Breast epithelium (tissue), 4 donors: Measurements from ENCODE around the gene IMP3. TPM values are rescaled to one million over a fixed set of nuclear protein-coding genes. Genes with fewer than 3 reads are reported as not detected.
"Not testable (repeated sequence)": the region's sequence is repeated elsewhere in the genome, so short reads cannot be mapped to it uniquely, and the experiment has no call there.

Experiments
- DNase-seq, 2 donors: peaks; one replicate each; pipeline ENCODE4 v3.0.0-alpha.2; 2019; ENCODE audit warnings: low spot score in 2 of 2
- H3K27ac ChIP-seq, 2 donors: fragments of 200-600 bp; sonication (generic) in 1 of 2; one replicate each; pipeline ENCODE4 v1.5.1; 2016 to 2019; ENCODE audit warnings: mild to moderate bottlenecking in 1 of 2
- H3K27me3 ChIP-seq, 2 donors: fragments of 200-600 bp; sonication (generic) in 1 of 2; one replicate each; pipeline versions ENCODE4 v1.5.1 to v1.6.0; 2017 to 2019; ENCODE audit warnings: control low read depth in 1 of 2, mild to moderate bottlenecking in 1 of 2
- H3K36me3 ChIP-seq: fragments of 200-600 bp; one replicate; pipeline ENCODE4 v1.5.1; 2019
- H3K4me1 ChIP-seq, 2 donors: fragments of 200-600 bp; sonication (generic); one replicate each; pipeline ENCODE4 v1.5.1; 2016 to 2019; ENCODE audit warnings: control low read depth in 1 of 2
- H3K4me3 ChIP-seq, 3 donors: fragments of 200-600 bp; sonication (generic); 1 replicate in 2 of 3; 2 replicates in 1 of 3; pipeline ENCODE4 v1.5.1; 2016 to 2019; ENCODE audit warnings: mild to moderate bottlenecking in 3 of 3, moderate library complexity in 2 of 3
- H3K9me3 ChIP-seq, 2 donors: fragments of 200-600 bp; sonication (generic) in 1 of 2; one replicate each; pipeline ENCODE4 v1.5.1; 2016 to 2019; ENCODE audit warnings: control low read depth in 1 of 2
- CTCF ChIP-seq, 3 donors: fragments of 450-650 bp; IDR thresholded peaks; one replicate each; pipeline ENCODE4 v1.5.1; 2016 to 2017; ENCODE audit warnings: antibody characterized with exemption in 3 of 3, mild to moderate bottlenecking in 3 of 3, moderate library complexity in 3 of 3
- POLR2A ChIP-seq: fragments of 450-650 bp; IDR thresholded peaks from one replicate; pipeline ENCODE4 v1.6.1; 2016; ENCODE audit warnings: antibody characterized with exemption, mild to moderate bottlenecking, moderate library complexity
- POLR2AphosphoS5 ChIP-seq, 3 donors: sonication (generic); formaldehyde crosslinking; IDR thresholded peaks; one replicate each; pipeline ENCODE4 v1.6.1; 2017; ENCODE audit warnings: antibody characterized with exemption in 3 of 3
- intact Hi-C: fragments of 100-400 bp; cut with DNase I; formaldehyde crosslinking; loops from one replicate; pipeline ENCODE4 v1.15.1; 2023; ENCODE audit warnings: low total_unique reads
- total RNA-seq, 3 donors: library from RNA; depleted of rRNA; stranded (reverse); fragments of >200 nt; gene quantifications; one replicate each; pipeline ENCODE4 v1.1.0, GENCODE V29; 2016

The IMP3 gene
- total RNA-seq, result 100 to 1,000 TPM; 144 to 194 (median 175) TPM

DNA sequence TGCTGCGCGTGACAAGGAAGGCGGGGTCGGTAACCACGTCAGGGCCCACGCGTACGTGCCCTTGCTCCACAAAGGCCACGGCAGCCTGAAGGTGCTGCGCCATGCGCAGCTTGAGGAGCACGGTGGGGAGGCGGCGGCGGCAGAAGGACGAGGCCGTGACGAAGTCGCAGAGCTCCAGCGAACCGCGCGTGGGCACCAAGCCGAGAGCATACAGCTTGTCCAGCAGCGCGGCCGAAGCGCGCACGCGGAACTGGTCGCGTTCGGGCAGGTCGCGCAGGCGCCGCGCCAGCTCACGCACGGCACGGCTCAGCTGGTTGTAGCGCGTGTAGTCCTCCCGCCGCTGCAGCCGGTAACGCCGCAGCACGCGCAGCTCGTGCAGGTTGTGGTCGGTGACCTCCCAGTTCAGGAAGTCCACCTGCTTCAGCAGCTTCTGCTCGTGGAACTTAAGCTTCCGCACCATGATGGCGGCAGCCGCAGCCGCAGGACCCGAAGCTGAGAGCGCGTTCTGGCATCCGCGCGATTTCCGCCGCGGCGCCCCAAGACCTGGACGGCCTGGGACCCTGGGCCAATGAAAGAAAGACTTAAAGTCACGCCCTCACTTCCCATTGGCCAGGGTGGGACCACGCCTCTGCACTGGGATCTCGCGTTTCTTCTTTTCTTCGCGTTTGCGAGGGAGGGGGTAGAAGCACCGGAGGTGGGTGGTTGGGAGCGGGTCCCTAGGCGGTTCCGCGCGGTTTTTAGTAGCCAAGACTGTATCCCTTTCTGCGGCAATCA is at the start of gene IMP3:
Gene IMP3, minus strand, starts transcription at position 516 of the 774 bp plus-strand sequence. Its CDS starts 56 bp downstream, at position 460.
- intact Hi-C loops, result no loop called here
- peaks cover 0 to 13% of the 10 kb centered on the region in 2 donors for H3K4me1 ChIP-seq
- peak; percentile 94 to 96 for DNase-seq
- TF ChIP-seq POLR2A (peak; percentile 84), CTCF (IDR thresholded peaks at IDR 0.05) (peak in 1 of 3 donors; percentile 13), POLR2AphosphoS5 (IDR thresholded peaks at IDR 0.05) (peak; percentile 91 to 96 (median 95))
- no peaks in the 10 kb centered on the region for H3K36me3 ChIP-seq
- H3K9me3 ChIP-seq, result no peaks in the 10 kb centered on the region
- H3K4me3 ChIP-seq, result peak within 1 kb of the TSS; percentile 83 to 96 (median 83)
- no peaks in the 10 kb centered on the region for H3K27me3 ChIP-seq
- peak within 1 kb of the TSS; percentile 87 to 94 for H3K27ac ChIP-seq

- H3K27ac ChIP-seq, H3K4me1 ChIP-seq, H3K9me3 ChIP-seq, intact Hi-C loops, H3K36me3 ChIP-seq, DNase-seq, H3K4me3 ChIP-seq, H3K27me3 ChIP-seq: not testable (repeated sequence)
Measured at GRCh38 chr15:75689429-75689828, 49.4 kb upstream of the IMP3 start.

- TF ChIP-seq POLR2AphosphoS5 (IDR thresholded peaks at IDR 0.05) (no peak), CTCF (IDR thresholded peaks at IDR 0.05) (no peak)
- H3K9me3 ChIP-seq, result no peaks in the 10 kb centered on the region
- H3K27me3 ChIP-seq, result no peaks in the 10 kb centered on the region
- H3K4me3 ChIP-seq, result no peak overlapping the region
- DNase-seq, result no peak
- H3K27ac ChIP-seq, result no peak overlapping the region
- no peaks in the 10 kb centered on the region for H3K36me3 ChIP-seq
- no peaks in the 10 kb centered on the region for H3K4me1 ChIP-seq
- intact Hi-C loops, result no loop called here
Measured at GRCh38 chr15:75688831-75689230, 48.8 kb upstream of the IMP3 start.

GRCh38 chr15:75688278-75688557 is 48.2 kb upstream of the IMP3 start:
- TF ChIP-seq CTCF (IDR thresholded peaks at IDR 0.05) (no peak), POLR2AphosphoS5 (IDR thresholded peaks at IDR 0.05) (no peak), POLR2A (no peak)
- no peak overlapping the region for H3K4me3 ChIP-seq
- no peaks in the 10 kb centered on the region for H3K36me3 ChIP-seq
- no peak overlapping the region for H3K27ac ChIP-seq
- H3K9me3 ChIP-seq, result no peaks in the 10 kb centered on the region
- intact Hi-C loops, result no loop called here
- H3K4me1 ChIP-seq, result peaks cover 0 to 4% of the 10 kb centered on the region in 2 donors
- DNase-seq, result no peak
- no peaks in the 10 kb centered on the region for H3K27me3 ChIP-seq

DNA sequence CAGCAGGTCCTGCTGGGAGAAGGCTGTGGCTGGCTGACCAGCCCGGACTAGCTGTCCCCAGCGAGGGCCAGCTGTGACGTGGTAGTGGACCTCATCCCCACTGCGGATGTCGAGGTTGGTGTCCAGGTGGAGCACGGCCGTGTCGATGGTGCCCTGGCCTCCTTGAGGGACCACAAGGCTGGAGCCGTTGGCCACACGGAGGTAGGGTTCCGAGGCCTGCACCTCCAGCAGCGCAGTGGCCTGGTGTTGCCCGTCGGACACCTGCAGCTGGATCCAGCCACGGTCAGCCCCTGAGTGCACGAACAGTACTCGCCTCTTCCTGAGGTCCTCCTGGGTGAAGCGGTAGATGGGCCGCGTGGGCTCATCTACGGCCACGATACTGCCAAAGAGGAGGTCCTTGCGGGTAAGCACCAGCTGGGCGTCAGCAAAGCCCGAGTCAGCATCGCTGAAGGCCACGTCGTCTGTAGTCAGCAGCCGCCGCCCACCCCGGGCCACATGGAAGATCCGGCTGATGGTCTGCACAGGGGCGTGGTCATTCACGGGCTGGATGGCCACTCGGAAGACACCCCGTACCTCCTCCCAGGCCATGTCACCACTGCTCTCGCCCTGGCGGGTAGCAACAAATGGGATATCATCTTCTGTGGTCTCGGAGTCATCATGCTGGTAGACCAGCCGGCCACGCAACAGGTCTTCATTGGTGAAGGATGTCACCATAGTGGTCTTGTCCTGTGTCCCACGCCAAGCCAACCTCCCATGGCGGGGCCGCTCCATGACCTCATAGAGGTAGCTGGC is 47.7 kb upstream of the IMP3 start:
- no peak for DNase-seq
- no peak for TF ChIP-seq POLR2A
- H3K4me3 ChIP-seq, result no peak overlapping the region
- no peaks in the 10 kb centered on the region for H3K27me3 ChIP-seq
- intact Hi-C loops, result no loop called here
- H3K27ac ChIP-seq, result no peak overlapping the region
- peaks cover 0 to 4% of the 10 kb centered on the region in 2 donors for H3K4me1 ChIP-seq
- no peaks in the 10 kb centered on the region for H3K36me3 ChIP-seq
- H3K9me3 ChIP-seq, result no peaks in the 10 kb centered on the region

DNA sequence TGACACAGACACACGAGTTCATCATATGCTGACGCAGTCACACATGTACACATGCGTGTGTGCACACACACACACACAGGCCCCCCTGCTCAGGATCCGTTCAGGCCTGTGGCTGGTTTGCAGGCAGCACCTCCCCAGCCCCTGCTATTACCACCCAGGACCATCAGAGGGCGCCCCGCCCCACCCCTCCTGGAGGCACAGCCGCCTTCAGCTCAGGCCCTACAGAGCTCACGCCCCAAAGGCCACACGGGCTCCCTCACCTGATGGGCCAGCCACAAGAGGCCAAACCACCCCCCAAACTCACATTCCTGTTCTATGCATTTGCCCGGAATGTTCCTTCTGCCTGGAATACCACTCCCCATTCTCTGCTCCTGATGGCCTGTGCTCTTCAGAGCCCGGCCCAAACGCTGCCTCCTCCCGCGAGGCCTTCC is 46.2 kb upstream of the IMP3 start:
- peak in 2 of 3 donors; percentile 55 to 75 for TF ChIP-seq CTCF (IDR thresholded peaks at IDR 0.05)
- H3K4me3 ChIP-seq, H3K27ac ChIP-seq, H3K27me3 ChIP-seq, H3K4me1 ChIP-seq, intact Hi-C loops, H3K36me3 ChIP-seq, H3K9me3 ChIP-seq: not testable (repeated sequence)
- DNase-seq, result peak; percentile 54 to 78
